HCT116 (cell line): ENCODE results near the gene ENPP4. TPM values are rescaled to one million over a fixed set of nuclear protein-coding genes. Genes with fewer than 3 reads are reported as not detected.
A peak's percentile ranks its signal among the peaks of the same experiment; 100 is the strongest.

Experiments
- ATAC-seq: fragments of 200-7000 bp; cut with Tn5 transposase; 2 replicates; pipeline ENCODE4 v1.9.1; 2020; ENCODE audit warnings: mild to moderate bottlenecking, moderate library complexity
- BruUV-seq: library from RNA; stranded (reverse); fragments of 400-500 nt; replicated peaks from 2 replicates; lab custom pipeline; 2021; lab: Mats Ljungman, UMichigan
- CTCF ChIA-PET: fragments of 300-600 bp; sonication (Branson Sonifier 250); formaldehyde crosslinking; loops from one replicate; lab custom pipeline; 2021; ENCODE audit warnings: antibody characterized with exemption; lab: Charles Lee
- POLR2A ChIA-PET: fragments of 300-600, 350-600 bp; sonication (Branson Sonifier 250); formaldehyde crosslinking; loops from one replicate; lab custom pipeline; 2021; ENCODE audit warnings: antibody characterized with exemption; lab: Charles Lee
- RAD21 ChIA-PET, 2 experiments: fragments of 300-600 bp; sonication (Branson Sonifier 250); formaldehyde crosslinking; loops; one replicate each; lab custom pipeline; 2023; ENCODE audit warnings: low total read pairs in 2 of 2; ENCODE audit not compliant: uncharacterized antibody in 2 of 2, unreplicated experiment in 2 of 2, low non-redundant PET in 1 of 2; lab: Charles Lee
- DNase-seq: peaks from one replicate; pipeline ENCODE4 v3.0.0-alpha.2; 2010; ENCODE audit warnings: low read depth, low spot score
- H2AFZ ChIP-seq: fragments of 200-600 bp; shearing (Covaris generic), sonication (generic); 2 replicates; pipeline ENCODE4 v1.6.1; 2017; ENCODE audit warnings: low read depth, mixed run types, mixed read lengths, antibody characterized with exemption, low read length; ENCODE audit not compliant: poor library complexity, severe bottlenecking
- H3K27ac ChIP-seq: 2 replicates; pipeline ENCODE4 v1.5.1; 2012; ENCODE audit warnings: low read depth, low read length
- H3K27me3 ChIP-seq: fragments of 200-600 bp; sonication (generic); 2 replicates; pipeline ENCODE4 v1.6.1; 2016; ENCODE audit warnings: mixed run types, low read length, mixed read lengths; ENCODE audit not compliant: insufficient read depth
- H3K36me3 ChIP-seq, 2 experiments: fragments of 200-500 bp in 1 of 2; fragments of 200-600 bp in 1 of 2; sonication (Bioruptor generic) in 1 of 2; sonication (generic) in 1 of 2; 2 replicates each; pipeline versions ENCODE4 v1.5.1 to v1.6.1; 2014 to 2016; ENCODE audit warnings: low read length in 2 of 2, inconsistent platforms in 1 of 2, mixed read lengths in 1 of 2, mixed run types in 1 of 2; ENCODE audit not compliant: insufficient read depth in 2 of 2, control insufficient read depth in 1 of 2
- H3K4me1 ChIP-seq, 2 experiments: fragments of 200-600 bp in 1 of 2; sonication (generic) in 1 of 2; 2 replicates each; pipeline versions ENCODE4 v1.5.1 to v1.6.1; 2012 to 2017; ENCODE audit warnings: low read length in 2 of 2, inconsistent platforms in 1 of 2, mild to moderate bottlenecking in 1 of 2, mixed read lengths in 1 of 2, mixed run types in 1 of 2, moderate library complexity in 1 of 2; ENCODE audit not compliant: insufficient read depth in 2 of 2, control insufficient read depth in 1 of 2
- H3K4me2 ChIP-seq: fragments of 200-600 bp; sonication (generic); 2 replicates; pipeline ENCODE4 v1.6.1; 2017; ENCODE audit warnings: mixed run types, low read length, mixed read lengths
- H3K4me3 ChIP-seq, 2 experiments: fragments of 200-600 bp in 1 of 2; sonication (generic) in 1 of 2; replicated peaks in 1 of 2; 2 replicates each; pipeline ENCODE4 v1.5.1; 2011 to 2016; ENCODE audit warnings: low read length in 2 of 2, control low read depth in 1 of 2, low read depth in 1 of 2, mild to moderate bottlenecking in 1 of 2, mixed read lengths in 1 of 2, mixed run types in 1 of 2
- H3K79me2 ChIP-seq: fragments of 200-600 bp; sonication (generic); 2 replicates; pipeline ENCODE4 v1.6.1; 2017; ENCODE audit warnings: mild to moderate bottlenecking, mixed run types, low read length, moderate library complexity, mixed read lengths; ENCODE audit not compliant: insufficient read depth
- H3K9ac ChIP-seq: fragments of 200-600 bp; sonication (generic); 2 replicates; pipeline ENCODE4 v1.6.1; 2016; ENCODE audit warnings: low read length, mixed read lengths
- H3K9me2 ChIP-seq: fragments of 200-600 bp; sonication (generic), shearing (Covaris generic); 2 replicates; pipeline ENCODE4 v1.6.1; 2017; ENCODE audit warnings: mixed run types, mild to moderate bottlenecking, moderate library complexity; ENCODE audit not compliant: insufficient read depth
- H3K9me3 ChIP-seq, 2 experiments: fragments of 200-500 bp in 1 of 2; fragments of 200-600 bp in 1 of 2; sonication (Bioruptor generic) in 1 of 2; sonication (generic) in 1 of 2; 2 replicates each; pipeline ENCODE4 v1.6.1; 2014 to 2017; ENCODE audit warnings: low read length in 2 of 2, mixed read lengths in 2 of 2, inconsistent platforms in 1 of 2, low read depth in 1 of 2, mild to moderate bottlenecking in 1 of 2, mixed run types in 1 of 2, moderate library complexity in 1 of 2; ENCODE audit not compliant: control insufficient read depth in 1 of 2, insufficient read depth in 1 of 2
- H4K20me1 ChIP-seq: fragments of 200-600 bp; sonication (generic), shearing (Covaris generic); 2 replicates; pipeline ENCODE4 v1.6.1; 2017; ENCODE audit warnings: mixed run types, mild to moderate bottlenecking, moderate library complexity; ENCODE audit not compliant: insufficient read depth
- ATF3 ChIP-seq: IDR thresholded peaks from 2 replicates; pipeline ENCODE4 v1.6.1; 2012
- CBX3 ChIP-seq: IDR thresholded peaks from 2 replicates; pipeline ENCODE4 v1.6.1; 2012; ENCODE audit warnings: low read depth
- CEBPB ChIP-seq: IDR thresholded peaks from 2 replicates; pipeline ENCODE4 v1.6.1; 2012; ENCODE audit warnings: low read depth
- EGR1 ChIP-seq: IDR thresholded peaks from 2 replicates; pipeline ENCODE4 v1.6.1; 2012; ENCODE audit warnings: low read depth
- EZH2 ChIP-seq: fragments of 200-600 bp; sonication (generic); IDR thresholded peaks from 2 replicates; pipeline ENCODE4 v1.6.1; 2017; ENCODE audit warnings: antibody characterized with exemption, mixed run types
- EZH2phosphoT487 ChIP-seq: fragments of 200-600 bp; IDR thresholded peaks from 2 replicates; pipeline ENCODE4 v1.6.1; 2018; ENCODE audit warnings: antibody characterized with exemption, borderline replicate concordance
- FOSL1 ChIP-seq: IDR thresholded peaks from 2 replicates; pipeline ENCODE4 v1.6.1; 2012; ENCODE audit warnings: low read depth
- MAX ChIP-seq: IDR thresholded peaks from 2 replicates; pipeline ENCODE4 v1.6.1; 2012
- POLR2A ChIP-seq: IDR thresholded peaks from 2 replicates; pipeline ENCODE4 v1.7.0; 2011; ENCODE audit warnings: borderline replicate concordance; ENCODE audit not compliant: insufficient read depth, insufficient read length; ENCODE audit errors: extremely low read depth
- POLR2AphosphoS5 ChIP-seq: IDR thresholded peaks from 2 replicates; pipeline ENCODE4 v1.6.1; 2011; ENCODE audit warnings: mild to moderate bottlenecking, low read depth, low read length, moderate library complexity
- RAD21 ChIP-seq: IDR thresholded peaks from 2 replicates; pipeline ENCODE4 v1.6.1; 2012; ENCODE audit warnings: low read depth, mild to moderate bottlenecking
- REST ChIP-seq: IDR thresholded peaks from 2 replicates; pipeline ENCODE4 v1.6.1; 2012; ENCODE audit warnings: low read depth
- SP1 ChIP-seq: IDR thresholded peaks from 2 replicates; pipeline ENCODE4 v1.6.1; 2012; ENCODE audit warnings: low read depth
- SRF ChIP-seq: IDR thresholded peaks from 2 replicates; pipeline ENCODE4 v1.6.1; 2012; ENCODE audit warnings: low read depth
- YY1 ChIP-seq: IDR thresholded peaks from 2 replicates; pipeline ENCODE4 v1.6.1; 2011; ENCODE audit warnings: low read length, low read depth, moderate library complexity, mild to moderate bottlenecking; ENCODE audit not compliant: insufficient replicate concordance; ENCODE audit errors: extremely low read depth
- ZBTB33 ChIP-seq: IDR thresholded peaks from 2 replicates; pipeline ENCODE4 v1.6.1; 2011; ENCODE audit warnings: mild to moderate bottlenecking, low read length, moderate library complexity; ENCODE audit not compliant: insufficient replicate concordance; ENCODE audit errors: extremely low read depth
- ZFX ChIP-seq: fragments of 450-650 bp; IDR thresholded peaks from 2 replicates; pipeline ENCODE4 v1.6.1; 2017
- ZNF274 ChIP-seq: fragments of 200-500 bp; sonication (Bioruptor generic); IDR thresholded peaks from 2 replicates; pipeline ENCODE4 v1.6.1; 2014; ENCODE audit warnings: mild to moderate bottlenecking, low read depth, low read length, inconsistent platforms
- intact Hi-C: fragments of 100-400 bp; cut with micrococcal nuclease; formaldehyde crosslinking; loops from 2 replicates; pipeline ENCODE4 v1.10.0; 2022
- total RNA-seq: library from RNA; stranded (reverse); gene quantifications from one replicate; pipeline ENCODE4 v1.2.1, GENCODE V29; 2021; ENCODE audit not compliant: unreplicated experiment

ENPP4 gene
- total RNA-seq, 1 experiment from 2014 or later = 9.6 TPM

- TF ChIP-seq EZH2phosphoT487 (no peak), YY1 (no peak), ZNF274 (no peak)
Observed at GRCh38 chr6:46160102-46160501, 30.3 kb downstream of the ENPP4 start (continued).

- intact Hi-C loops = no loop called here
- ChIA-PET POLR2A (interaction anchor here (1.0 kb wide), 2 partner anchors 10 to 42 kb away, joined by 4 to 5 read pairs; no protein-coding TSS in a partner anchor), RAD21 (no interaction called here), CTCF (interaction anchor here (1.1 kb wide), 1 partner anchor 80 kb away, joined by 5 read pairs; no protein-coding TSS in a partner anchor)
- H3K27me3 ChIP-seq = no peaks in the 10 kb centered on the region
- no peaks in the 10 kb centered on the region for H3K79me2 ChIP-seq
- H3K4me1 ChIP-seq = peaks cover 0 to 13% of the 10 kb centered on the region in 2 experiments; a peak in 3 of 4 replicates
- H3K27ac ChIP-seq = peak within 1 kb of the TSS; percentile 41; the same call in 1 of the 2 replicates
- H3K4me3 ChIP-seq = peak within 1 kb of the TSS; percentile 79 to 88
- no peaks in the 10 kb centered on the region for H3K9me2 ChIP-seq
- H2AFZ ChIP-seq = peak within 1 kb of the TSS; percentile 81
- no TSS peak for BruUV-seq
- peak; percentile 99 for ATAC-seq
- H3K36me3 ChIP-seq = no peaks in the 10 kb centered on the region
- H4K20me1 ChIP-seq = no peaks in the 10 kb centered on the region
- H3K9me3 ChIP-seq = no peaks in the 10 kb centered on the region
- peak within 1 kb of the TSS; percentile 67 for H3K9ac ChIP-seq
- H3K4me2 ChIP-seq = peak within 1 kb of the TSS; percentile 74
- DNase-seq = peak; percentile 87
- TF ChIP-seq ZFX (0 out of 2 replicates have a peak, but pooled peaks have one; percentile 38), ZBTB33 (no peak), POLR2AphosphoS5 (peak; percentile 89), FOSL1 (no peak), ZNF274 (no peak), SRF (no peak), POLR2A (peak; percentile 66), MAX (peak; percentile 29; the same call in 1 of the 2 replicates), RAD21 (no peak), CBX3 (no peak), ATF3 (no peak), REST (no peak), CEBPB (no peak), SP1 (peak; percentile 95), EGR1 (peak; percentile 84), EZH2 (no peak)
Observed at GRCh38 chr6:46170357-46171289, 40.8 kb downstream of the ENPP4 start, which contains the start of gene ENPP5. ENPP5 (minus strand) TSS chr6:46170980; CDS start chr6:46168262, 2,718 bp downstream.
